Suprapubic skin (tissue), 4 donors: Measurements from ENCODE around the gene EAF1.

Experiments used
- EP300 ChIP-seq: sonication (generic); formaldehyde crosslinking; IDR thresholded peaks from one replicate; pipeline ENCODE4 v1.6.1; 2017; ENCODE audit warnings: antibody characterized with exemption
- POLR2A ChIP-seq, 2 donors: fragments of 450-650 bp; IDR thresholded peaks; one replicate each; pipeline ENCODE4 v1.6.1; 2017; ENCODE audit warnings: antibody characterized with exemption in 2 of 2, mild to moderate bottlenecking in 2 of 2, moderate library complexity in 2 of 2
- POLR2AphosphoS5 ChIP-seq, 3 donors: sonication (generic); formaldehyde crosslinking; IDR thresholded peaks; one replicate each; pipeline ENCODE4 v1.6.1; 2017; ENCODE audit warnings: antibody characterized with exemption in 3 of 3
- TF ChIP-seq, protein P1 (sequence below), 2 donors: fragments of 200-600 bp in 1 of 2; fragments of 450-650 bp in 1 of 2; sonication (generic) in 1 of 2; IDR thresholded peaks; one replicate each; pipeline ENCODE4 v1.5.1; 2016 to 2019; ENCODE audit warnings: antibody characterized with exemption in 2 of 2, mild to moderate bottlenecking in 1 of 2, moderate library complexity in 1 of 2

DNA sequence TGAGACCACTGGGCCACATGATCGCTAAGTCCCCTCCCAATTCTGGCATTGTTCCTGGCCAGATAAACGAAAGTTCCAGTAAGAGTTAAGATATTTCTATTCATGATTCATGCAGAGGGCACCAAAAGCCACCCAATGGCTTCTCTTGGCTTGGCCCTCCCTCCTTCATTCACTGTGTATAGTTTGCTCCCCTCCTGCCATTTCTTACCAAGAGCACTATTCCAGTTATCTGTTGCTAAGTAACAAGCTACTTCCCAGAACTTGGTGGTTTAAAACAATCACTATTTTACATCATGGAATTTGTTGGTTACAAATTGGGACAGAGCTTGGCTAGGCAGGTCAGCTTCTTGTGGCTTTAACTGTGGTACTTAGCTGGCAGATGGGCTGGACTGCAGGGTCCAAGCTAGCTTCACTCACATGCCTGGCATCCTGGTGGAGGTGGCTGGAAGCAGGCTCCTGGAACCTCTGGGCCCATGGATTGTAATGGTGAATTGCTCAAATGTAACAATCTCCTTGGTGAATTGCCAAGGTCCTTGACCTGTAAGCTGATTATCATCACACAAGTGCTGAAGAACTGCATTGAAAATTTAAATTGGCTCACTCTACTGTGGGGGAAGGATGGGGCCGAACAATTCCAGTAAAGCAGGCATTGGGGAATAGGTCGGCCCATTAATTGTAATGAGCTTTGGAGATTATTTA, 16.6 kb downstream of the EAF1 start:
- TF ChIP-seq, protein P1, sequence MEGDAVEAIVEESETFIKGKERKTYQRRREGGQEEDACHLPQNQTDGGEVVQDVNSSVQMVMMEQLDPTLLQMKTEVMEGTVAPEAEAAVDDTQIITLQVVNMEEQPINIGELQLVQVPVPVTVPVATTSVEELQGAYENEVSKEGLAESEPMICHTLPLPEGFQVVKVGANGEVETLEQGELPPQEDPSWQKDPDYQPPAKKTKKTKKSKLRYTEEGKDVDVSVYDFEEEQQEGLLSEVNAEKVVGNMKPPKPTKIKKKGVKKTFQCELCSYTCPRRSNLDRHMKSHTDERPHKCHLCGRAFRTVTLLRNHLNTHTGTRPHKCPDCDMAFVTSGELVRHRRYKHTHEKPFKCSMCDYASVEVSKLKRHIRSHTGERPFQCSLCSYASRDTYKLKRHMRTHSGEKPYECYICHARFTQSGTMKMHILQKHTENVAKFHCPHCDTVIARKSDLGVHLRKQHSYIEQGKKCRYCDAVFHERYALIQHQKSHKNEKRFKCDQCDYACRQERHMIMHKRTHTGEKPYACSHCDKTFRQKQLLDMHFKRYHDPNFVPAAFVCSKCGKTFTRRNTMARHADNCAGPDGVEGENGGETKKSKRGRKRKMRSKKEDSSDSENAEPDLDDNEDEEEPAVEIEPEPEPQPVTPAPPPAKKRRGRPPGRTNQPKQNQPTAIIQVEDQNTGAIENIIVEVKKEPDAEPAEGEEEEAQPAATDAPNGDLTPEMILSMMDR (IDR thresholded peaks at IDR 0.05) = no peak
- TF ChIP-seq POLR2AphosphoS5 (IDR thresholded peaks at IDR 0.05) (no peak), EP300 (no peak), POLR2A (IDR thresholded peaks at IDR 0.05) (no peak)
